ENCODE results near the gene RYR1.
"Not testable (repeated sequence)": the region's sequence is repeated elsewhere in the genome, so short reads cannot be mapped to it uniquely, and the experiment has no call there.

RYR1 gene

DNA sequence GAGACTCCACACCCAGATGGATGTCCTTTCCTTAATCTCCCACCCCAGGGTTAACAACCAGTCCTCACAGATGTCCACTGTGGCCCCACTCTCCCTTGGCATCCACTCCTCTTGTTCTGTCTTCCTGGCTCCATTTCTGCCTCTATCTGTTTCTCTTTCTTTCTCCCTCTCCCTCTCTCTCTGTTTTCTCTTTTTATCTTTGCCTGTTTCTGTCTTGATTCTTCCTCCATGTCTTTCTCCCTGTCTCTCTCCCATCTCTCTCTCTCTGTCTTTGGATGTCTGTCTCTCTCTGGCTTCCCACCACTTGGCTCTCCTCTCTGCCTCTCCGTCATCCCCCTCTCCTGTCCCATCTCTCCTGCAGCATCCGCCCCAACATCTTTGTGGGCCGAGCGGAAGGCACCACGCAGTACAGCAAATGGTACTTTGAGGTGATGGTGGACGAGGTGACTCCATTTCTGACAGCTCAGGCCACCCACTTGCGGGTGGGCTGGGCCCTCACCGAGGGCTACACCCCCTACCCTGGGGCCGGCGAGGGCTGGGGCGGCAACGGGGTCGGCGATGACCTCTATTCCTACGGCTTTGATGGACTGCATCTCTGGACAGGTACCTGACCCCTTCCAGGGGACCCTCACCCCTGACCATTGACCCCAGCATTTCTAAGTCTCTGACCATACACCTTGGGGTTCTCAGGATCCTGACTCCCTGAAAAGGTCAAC lies 24.4 kb downstream of the RYR1 start:
- no peak for DNase-seq (ENCODE audit: low read depth in 2 of 2)

DNA sequence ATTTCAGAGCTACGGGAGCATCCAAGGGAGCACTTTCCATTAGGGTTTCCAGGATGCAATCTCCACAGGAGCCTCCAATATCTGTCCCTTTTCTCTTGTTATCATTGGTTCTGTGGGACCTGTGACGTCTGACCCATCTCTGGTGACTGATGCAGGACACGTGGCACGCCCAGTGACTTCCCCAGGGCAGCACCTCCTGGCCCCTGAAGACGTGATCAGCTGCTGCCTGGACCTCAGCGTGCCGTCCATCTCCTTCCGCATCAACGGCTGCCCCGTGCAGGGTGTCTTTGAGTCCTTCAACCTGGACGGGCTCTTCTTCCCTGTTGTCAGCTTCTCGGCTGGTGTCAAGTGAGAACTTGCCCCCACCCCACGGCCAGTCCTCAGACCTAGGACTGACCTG lies 25.5 kb downstream of the RYR1 start:
- no peak for DNase-seq (ENCODE audit: low read depth in 2 of 2)

DNA sequence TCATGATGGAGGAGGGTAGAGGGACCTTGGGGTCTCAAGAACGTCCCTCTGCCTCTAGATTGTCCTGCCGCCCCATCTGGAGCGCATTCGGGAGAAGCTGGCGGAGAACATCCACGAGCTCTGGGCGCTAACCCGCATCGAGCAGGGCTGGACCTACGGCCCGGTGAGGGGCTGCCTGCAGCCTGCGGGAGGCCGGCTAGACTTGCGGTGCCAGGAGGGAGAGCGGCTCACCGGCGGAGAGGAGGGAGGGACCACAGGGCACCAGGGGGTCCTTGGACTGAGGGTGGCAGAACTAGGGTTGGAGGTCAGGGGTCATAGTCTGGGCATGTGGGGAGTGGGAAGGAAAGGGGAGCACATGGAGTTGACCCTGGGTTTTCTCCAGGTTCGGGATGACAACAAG lies 29.9 kb downstream of the RYR1 start:
- no peak for DNase-seq (ENCODE audit: low read depth in 2 of 2)

DNA sequence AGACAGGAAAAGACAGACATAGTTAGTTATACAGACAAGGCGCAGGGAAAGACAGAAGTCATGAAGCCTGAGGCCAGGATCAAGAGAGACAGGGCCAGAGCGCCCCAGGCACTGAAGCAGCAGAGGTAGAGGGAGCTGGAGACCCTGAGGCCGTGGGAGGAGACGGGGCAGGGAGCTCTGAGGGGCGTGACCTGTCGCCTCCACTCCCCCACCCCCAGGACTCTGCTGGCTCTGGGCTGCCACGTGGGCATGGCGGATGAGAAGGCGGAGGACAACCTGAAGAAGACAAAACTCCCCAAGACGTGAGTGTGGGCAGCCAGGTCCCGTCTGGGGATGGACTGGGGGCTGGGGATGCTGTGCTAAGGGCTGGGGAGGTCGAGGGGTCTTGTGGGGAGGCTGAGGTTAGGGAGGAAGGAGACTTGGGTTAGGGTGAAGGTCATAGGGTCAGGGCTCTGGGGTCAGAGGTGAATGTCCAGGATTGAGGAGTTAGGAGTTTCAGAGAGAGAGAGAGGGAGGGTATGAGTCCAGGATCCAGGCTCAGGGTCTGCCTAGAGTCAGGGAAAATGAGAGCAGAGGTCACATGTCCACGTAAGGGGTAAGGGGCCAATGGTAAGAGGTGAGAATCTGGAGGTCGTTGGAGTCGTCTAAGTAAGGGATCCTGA lies 31.1 kb downstream of the RYR1 start:
- DNase-seq (ENCODE audit: low read depth in 2 of 2): no peak

DNA sequence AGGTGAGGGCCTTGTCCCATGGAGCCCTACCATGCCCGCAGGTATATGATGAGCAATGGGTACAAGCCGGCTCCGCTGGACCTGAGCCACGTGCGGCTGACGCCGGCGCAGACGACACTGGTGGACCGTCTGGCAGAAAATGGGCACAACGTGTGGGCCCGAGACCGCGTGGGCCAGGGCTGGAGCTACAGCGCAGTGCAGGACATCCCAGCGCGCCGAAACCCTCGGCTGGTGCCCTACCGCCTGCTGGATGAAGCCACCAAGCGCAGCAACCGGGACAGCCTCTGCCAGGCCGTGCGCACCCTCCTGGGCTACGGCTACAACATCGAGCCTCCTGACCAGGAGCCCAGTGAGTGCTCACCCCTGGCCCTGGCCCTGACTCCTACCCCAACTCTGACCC lies 32.6 kb downstream of the RYR1 start:
- no peak for DNase-seq (ENCODE audit: low read depth in 2 of 2)

DNA sequence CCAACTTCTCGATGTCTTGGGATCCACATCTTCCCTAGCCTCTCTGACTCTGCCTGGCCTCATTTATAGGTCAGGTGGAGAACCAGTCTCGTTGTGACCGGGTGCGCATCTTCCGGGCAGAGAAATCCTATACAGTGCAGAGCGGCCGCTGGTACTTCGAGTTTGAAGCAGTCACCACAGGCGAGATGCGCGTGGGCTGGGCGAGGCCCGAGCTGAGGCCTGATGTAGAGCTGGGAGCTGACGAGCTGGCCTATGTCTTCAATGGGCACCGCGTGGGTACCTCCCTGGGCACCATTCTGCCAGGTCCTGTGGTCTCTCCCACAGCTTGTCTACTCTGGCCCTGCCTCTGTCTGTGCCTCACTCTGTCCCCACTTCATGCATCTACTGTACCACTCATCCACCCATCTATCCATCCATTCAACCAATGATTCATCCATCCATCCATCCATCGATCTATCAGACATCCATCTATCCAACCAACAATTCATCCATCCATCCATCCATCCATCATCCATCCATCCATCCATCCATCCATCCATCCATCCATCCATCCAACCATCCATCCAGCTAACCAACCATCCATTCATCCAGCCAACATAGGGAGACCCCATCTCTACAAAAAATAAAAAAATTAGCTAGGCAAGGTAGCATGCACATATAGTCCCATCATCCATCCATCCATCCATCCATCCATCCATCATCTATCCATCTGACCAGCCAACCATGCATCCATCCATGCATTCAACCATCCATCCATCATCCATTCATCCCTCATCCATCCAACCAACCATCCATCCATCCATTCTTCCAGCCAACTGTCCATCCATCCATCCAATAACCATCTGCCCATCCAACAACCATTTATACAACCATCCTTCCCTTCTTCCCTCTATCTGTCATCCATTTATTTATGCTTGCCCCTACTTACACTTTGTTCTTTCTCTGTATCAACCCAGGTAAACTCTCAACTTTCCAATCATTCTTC lies 34.3 kb downstream of the RYR1 start:
- no peak for DNase-seq (ENCODE audit: low read depth in 2 of 2)

DNA sequence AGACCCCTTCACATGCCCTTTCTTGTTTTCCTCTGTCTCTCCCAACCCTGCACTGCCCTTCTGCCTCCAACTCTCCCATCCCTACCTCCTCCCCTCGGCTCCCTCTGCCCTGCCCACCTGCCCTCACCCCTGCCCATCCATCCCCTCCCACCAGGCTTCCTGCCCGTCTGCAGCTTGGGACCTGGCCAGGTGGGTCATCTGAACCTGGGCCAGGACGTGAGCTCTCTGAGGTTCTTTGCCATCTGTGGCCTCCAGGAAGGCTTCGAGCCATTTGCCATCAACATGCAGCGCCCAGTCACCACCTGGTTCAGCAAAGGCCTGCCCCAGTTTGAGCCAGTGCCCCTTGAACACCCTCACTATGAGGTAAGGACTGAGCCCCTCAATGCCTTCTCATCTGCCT lies 35.7 kb downstream of the RYR1 start:
- DNase-seq (ENCODE audit: low read depth in 2 of 2): no peak

DNA sequence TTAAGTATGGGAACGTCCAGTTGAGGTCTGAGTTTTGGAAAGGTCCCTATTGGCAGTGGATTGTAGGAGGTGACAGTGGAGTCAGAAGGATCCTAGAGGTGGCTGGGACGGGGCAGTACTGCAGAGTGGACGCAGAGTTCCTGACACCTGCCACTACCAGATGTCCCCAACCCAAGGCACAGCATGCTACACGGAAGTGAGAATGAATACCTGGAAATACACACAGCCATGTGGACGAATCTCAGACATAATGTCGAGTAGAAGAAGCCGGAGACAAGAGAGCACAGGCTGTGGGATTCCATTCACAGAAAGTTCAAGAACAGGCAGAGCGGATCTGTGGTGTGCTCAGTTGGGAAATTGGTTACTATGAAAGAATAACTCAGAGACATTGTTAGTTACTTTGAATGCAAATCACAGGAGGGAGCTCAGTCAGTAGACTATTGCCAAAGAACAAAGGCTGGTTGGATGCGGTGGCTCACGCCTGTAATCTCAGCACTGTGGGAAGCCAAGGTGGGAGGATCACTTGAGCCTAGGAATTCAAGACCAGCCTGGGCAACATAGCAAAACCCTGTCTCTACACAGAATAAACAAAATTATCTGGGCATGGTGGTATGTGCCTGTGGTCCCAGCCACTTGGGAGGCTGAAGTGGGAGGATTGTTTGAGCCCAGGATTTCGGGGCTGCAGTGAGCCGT lies 37.4 kb downstream of the RYR1 start:
- no peak for DNase-seq (ENCODE audit: low read depth in 2 of 2)

DNA sequence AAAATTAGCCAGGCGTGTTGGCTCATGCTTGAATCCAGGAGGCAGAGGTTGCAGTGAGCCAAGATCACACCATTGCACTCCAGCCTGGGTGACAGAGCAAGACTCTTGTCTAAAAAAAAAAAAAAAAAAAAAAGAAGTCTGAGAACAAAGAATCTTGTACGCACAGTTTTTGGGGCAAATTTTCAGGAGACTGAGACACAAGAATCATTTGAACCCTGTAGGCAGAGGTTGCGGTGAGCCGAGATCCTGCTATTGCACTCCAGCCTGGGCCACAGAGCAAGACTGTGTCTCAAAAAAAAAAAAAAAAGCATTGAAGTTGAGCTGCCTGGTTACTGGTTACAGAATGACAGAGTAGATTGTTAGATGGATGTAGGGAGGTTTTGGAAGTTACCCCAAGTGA lies 39.2 kb downstream of the RYR1 start:
- DNase-seq (ENCODE audit: low read depth in 2 of 2): not testable (repeated sequence)

DNA sequence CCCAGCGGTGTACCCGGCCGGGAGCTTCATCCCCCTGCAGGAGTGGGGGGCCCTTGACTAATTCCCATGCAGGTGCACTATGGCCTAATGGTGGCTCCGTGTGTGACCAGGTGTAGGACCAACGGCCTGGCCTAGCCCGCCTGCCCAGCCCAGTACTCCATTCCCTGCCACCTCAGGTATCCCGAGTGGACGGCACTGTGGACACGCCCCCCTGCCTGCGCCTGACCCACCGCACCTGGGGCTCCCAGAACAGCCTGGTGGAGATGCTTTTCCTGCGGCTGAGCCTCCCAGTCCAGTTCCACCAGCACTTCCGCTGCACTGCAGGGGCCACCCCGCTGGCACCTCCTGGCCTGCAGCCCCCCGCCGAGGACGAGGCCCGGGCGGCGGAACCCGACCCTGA lies 39.7 kb downstream of the RYR1 start:
- DNase-seq (ENCODE audit: low read depth in 2 of 2): no peak

DNA sequence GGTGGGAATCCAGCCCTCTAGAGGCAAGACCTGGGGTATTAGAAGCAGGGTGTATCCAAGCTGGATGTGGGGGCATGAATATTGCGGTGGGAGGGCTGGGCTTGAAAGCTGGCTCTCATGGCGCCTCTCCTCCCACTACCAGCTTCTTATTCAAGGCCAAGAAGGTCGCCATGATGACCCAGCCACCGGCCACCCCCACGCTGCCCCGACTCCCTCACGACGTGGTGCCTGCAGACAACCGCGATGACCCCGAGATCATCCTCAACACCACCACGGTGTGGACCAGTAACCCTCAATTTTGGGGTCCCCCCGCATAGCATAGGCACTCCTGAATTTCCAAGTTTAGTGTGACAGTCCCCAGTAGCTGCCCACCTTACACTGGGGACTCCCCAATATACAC lies 41.7 kb downstream of the RYR1 start:
- DNase-seq (ENCODE audit: low read depth in 2 of 2): no peak

DNA sequence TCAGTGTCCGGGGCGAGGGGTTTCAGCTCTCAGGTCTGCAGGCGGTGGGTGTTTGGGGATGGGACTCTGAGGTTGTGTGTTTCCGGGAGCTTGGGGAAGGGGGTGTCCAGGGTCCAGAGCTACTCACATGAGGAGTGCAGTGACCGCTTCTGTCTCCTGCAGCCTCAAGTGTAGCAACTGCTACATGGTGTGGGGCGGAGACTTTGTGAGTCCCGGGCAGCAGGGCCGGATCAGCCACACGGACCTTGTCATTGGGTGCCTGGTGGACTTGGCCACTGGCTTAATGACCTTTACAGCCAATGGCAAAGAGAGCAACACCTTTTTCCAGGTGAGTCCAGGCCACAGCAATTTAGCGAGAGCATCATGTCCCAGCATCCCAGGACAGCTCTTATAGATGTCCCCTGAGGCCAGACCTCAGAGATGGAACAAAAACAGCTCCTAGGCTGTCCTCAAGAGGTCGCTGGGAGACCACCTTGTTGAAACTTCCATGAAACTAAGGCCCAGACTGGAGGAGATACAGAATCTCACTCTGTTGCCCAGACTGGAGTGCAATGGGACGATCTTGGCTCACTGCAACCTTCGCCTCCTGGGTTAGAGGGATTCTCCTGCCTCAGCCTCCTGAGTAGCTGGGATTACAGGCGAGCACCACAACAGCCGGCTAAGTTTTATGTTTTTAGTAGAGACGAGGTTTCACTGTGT lies 44.9 kb downstream of the RYR1 start:
- DNase-seq (ENCODE audit: low read depth in 2 of 2): no peak

DNA sequence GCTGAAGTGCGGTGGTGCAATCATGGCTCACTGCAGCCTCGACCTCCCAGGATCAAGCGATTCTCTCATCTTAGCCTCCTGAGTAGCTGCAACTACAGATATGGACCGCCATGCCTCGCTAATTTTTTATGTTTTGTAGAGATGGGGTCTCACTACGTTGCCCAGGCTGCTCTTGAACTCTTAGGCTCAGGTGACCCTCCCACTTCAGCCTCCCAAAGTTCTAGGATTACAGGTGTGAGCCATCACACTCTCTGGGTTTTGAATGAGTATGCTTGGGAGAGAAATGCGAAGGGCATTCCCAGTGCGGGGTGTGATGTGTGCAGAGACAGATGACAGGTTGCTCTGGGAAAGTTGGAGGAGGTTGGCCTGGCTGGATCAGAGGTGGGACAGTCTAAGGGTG lies 49.0 kb downstream of the RYR1 start:
- DNase-seq (ENCODE audit: low read depth in 2 of 2): no peak

DNA sequence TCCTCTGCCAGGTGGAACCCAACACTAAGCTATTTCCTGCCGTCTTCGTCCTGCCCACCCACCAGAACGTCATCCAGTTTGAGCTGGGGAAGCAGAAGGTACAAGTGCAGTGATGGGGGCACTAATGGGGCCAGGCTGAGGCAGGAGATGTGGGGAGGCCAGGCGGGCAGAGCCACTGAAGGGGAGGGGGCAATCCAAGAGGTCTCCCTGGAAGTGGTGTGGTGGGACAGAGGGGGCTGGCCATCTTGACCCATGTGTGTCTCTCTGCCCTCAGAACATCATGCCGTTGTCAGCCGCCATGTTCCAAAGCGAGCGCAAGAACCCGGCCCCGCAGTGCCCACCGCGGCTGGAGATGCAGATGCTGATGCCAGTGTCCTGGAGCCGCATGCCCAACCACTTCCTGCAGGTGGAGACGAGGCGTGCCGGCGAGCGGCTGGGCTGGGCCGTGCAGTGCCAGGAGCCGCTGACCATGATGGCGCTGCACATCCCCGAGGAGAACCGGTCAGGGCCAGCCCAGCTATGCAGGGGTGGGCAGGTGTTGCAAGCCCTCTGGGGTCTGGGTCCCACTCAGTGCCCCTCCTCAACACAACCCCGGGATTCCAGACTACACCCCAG lies 49.6 kb downstream of the RYR1 start:
- DNase-seq (ENCODE audit: low read depth in 2 of 2): no peak

DNA sequence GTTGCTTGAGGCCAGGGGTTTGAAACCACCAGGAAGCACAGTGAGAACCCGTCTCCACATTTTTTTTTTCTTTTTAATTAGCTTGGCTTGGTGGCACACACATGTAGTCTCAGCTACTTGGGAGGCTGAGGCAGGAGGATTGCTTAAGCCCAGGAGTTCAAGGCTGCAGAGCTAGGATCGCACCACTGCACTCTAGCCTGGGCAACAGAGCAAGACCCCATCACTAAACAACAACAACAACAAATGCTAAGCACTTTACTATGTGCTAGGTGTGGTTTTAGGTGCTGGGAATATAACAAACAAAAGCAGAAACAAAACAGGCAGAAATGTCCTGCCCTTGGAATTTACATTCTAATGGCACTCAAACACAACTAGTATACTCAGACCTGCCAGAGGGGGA lies 51.3 kb downstream of the RYR1 start:
- no peak for DNase-seq (ENCODE audit: low read depth in 2 of 2)

DNA sequence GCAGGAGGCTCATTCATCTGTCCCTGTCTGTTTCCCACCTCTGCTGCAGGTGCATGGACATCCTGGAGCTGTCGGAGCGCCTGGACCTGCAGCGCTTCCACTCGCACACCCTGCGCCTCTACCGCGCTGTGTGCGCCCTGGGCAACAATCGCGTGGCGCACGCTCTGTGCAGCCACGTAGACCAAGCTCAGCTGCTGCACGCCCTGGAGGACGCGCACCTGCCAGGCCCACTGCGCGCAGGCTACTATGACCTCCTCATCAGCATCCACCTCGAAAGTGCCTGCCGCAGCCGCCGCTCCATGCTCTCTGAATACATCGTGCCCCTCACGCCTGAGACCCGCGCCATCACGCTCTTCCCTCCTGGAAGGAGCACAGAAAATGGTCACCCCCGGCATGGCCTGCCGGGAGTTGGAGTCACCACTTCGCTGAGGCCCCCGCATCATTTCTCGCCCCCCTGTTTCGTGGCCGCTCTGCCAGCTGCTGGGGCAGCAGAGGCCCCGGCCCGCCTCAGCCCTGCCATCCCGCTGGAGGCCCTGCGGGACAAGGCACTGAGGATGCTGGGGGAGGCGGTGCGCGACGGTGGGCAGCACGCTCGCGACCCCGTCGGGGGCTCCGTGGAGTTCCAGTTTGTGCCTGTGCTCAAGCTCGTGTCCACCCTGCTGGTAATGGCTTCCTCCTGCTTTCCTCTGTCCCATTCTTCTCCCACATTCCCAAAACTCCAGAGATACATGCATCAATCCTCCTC lies 52.2 kb downstream of the RYR1 start:
- no peak for DNase-seq (ENCODE audit: low read depth in 2 of 2)

DNA sequence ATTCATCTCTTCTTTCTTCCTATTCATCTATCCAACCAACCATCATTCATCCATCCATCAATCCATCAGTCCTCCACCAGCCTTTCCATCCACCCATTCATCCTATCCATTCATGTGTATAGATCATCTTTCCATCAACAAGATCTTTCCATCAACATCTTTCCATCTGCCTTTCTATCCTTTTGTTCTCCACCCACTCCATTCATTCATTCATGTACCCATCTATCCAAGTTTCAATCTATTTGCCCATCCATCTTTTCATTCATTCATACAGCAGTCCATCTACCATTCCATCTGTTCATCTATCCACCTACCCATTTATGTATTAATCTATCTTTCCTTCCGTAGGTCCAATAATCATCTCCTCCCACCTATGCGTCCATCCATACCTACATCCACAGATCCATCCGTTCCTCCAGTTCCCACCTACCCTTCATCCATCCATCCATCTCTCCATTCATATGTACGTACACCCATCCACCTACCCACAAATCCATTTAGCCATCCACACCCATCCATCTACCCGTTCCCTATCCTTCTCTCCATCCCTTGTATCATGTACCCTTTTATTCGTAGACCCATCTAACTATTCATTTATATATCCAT lies 53.3 kb downstream of the RYR1 start:
- no peak for DNase-seq (ENCODE audit: low read depth in 2 of 2)

DNA sequence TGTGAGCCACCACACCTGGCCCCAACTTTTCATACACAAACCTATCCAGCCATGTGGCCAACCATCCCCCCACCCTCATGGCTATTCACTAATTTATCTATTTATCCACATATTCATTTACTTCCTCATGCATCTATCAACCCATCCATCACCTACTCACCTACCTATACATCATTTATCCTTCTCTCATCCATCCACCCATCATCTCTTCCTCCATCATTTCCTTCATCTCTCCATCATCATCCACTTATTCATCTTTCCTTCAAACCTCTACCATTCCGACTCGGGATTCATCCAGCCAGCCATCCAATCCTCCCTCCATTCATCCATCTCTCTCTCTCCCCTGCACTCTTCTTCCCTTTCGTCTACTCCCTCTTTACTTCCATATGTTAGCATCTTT lies 54.6 kb downstream of the RYR1 start:
- no peak for DNase-seq (ENCODE audit: low read depth in 2 of 2)

DNA sequence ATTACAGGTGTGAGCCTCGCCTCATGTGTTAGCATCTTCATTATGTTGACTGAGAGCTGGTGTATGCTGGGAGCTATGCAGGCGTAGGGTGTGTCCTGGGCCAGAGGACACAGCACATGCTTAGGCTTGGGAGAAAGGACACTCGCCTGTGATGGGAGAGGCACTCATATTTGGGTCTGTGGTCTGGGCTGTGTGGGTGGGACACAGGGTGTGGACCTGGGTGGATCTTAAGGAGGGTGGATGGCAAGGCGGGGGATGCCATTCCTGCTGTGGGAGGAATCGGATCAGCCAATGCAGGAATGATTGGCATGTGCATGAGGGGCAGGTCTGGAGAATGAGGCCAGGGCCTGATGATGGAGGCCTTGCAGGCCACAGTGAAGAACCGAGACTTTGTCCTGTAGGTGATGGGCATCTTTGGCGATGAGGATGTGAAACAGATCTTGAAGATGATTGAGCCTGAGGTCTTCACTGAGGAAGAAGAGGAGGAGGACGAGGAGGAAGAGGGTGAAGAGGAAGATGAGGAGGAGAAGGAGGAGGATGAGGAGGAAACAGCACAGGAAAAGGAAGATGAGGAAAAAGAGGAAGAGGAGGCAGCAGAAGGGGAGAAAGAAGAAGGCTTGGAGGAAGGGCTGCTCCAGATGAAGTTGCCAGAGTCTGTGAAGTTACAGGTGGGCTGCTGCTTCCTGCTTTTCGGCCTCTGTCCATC lies 55.4 kb downstream of the RYR1 start:
- no peak for DNase-seq (ENCODE audit: low read depth in 2 of 2)

Measured in activated CD8-positive, alpha-beta memory T cell treated with anti-CD3 and anti-CD28 coated beads for 4 hours (primary cell).